Glutamatergic neuron (in vitro differentiated cells): Measurements from ENCODE around the gene HSPA12A. TPM values are rescaled to one million over a fixed set of nuclear protein-coding genes. Genes with fewer than 3 reads are reported as not detected.

Experiments used
- DNase-seq: peaks from one replicate; pipeline ENCODE4 v3.0.0; 2022
- H3K27ac Mint-ChIP-seq: one replicate; pipeline ENCODE4 v1.8.0; 2020; ENCODE audit warnings: mild to moderate bottlenecking, mixed read lengths, inconsistent platforms; ENCODE audit not compliant: unreplicated experiment
- H3K27me3 Mint-ChIP-seq: one replicate; pipeline ENCODE4 v1.8.0; 2020; ENCODE audit warnings: mild to moderate bottlenecking, moderate library complexity, mixed read lengths, inconsistent platforms; ENCODE audit not compliant: unreplicated experiment
- H3K36me3 Mint-ChIP-seq: one replicate; pipeline ENCODE4 v1.8.0; 2020; ENCODE audit warnings: mild to moderate bottlenecking, mixed read lengths, inconsistent platforms; ENCODE audit not compliant: unreplicated experiment
- H3K4me1 Mint-ChIP-seq: one replicate; pipeline ENCODE4 v1.8.0; 2020; ENCODE audit warnings: mild to moderate bottlenecking, low read depth, mixed read lengths, inconsistent platforms; ENCODE audit not compliant: unreplicated experiment
- H3K4me3 Mint-ChIP-seq: one replicate; pipeline ENCODE4 v1.8.0; 2020; ENCODE audit warnings: mild to moderate bottlenecking, mixed read lengths, inconsistent platforms; ENCODE audit not compliant: unreplicated experiment
- H3K9me3 Mint-ChIP-seq: one replicate; pipeline ENCODE4 v1.8.0; 2020; ENCODE audit warnings: mild to moderate bottlenecking, moderate library complexity, mixed read lengths, inconsistent platforms; ENCODE audit not compliant: unreplicated experiment
- total RNA-seq: library from RNA; stranded (reverse); fragmentation: NEBNext Ultra II Directional; extraction: Animal tissue kit (Norgen Biotek cat#: 25700); gene quantifications from one replicate; pipeline ENCODE4 v1.2.1, GENCODE V29; 2021; ENCODE audit not compliant: unreplicated experiment
- TF ChIP-seq, protein P1 (sequence below): fragments of 200-600 bp; sonication (generic); IDR thresholded peaks from one replicate; pipeline ENCODE4 v1.5.0; 2021; ENCODE audit not compliant: partially characterized antibody, unreplicated experiment

The HSPA12A gene
- total RNA-seq, 1 donor from 2014 or later = 75.0 TPM

DNA sequence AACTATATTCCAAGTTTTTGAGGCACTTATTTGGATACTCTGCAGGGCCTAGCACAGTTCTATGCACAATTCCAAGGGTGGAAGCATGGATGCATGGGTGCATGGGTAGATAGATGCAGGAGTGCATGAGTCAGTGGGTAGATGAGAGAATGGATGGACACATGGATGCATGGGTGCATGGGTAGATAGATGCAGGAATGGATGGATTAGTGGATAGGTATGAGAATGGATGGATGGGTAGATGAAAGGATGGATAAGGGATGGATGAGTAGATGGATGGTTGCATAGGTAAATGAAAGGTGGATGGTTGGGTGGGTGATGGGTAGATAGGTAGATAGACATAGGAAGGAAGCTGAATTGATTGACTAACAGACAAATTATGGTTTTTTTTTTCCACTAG lies 106.0 kb downstream of the HSPA12A start:
- no peaks in the 10 kb centered on the region for H3K27me3 Mint-ChIP-seq
- H3K9me3 Mint-ChIP-seq = peaks cover 3% of the 10 kb centered on the region
- H3K27ac Mint-ChIP-seq = no peak overlapping the region
- DNase-seq = no peak
- no peaks in the 10 kb centered on the region for H3K36me3 Mint-ChIP-seq
- H3K4me1 Mint-ChIP-seq = no peaks in the 10 kb centered on the region
- no peak overlapping the region for H3K4me3 Mint-ChIP-seq
- TF ChIP-seq, protein P1, sequence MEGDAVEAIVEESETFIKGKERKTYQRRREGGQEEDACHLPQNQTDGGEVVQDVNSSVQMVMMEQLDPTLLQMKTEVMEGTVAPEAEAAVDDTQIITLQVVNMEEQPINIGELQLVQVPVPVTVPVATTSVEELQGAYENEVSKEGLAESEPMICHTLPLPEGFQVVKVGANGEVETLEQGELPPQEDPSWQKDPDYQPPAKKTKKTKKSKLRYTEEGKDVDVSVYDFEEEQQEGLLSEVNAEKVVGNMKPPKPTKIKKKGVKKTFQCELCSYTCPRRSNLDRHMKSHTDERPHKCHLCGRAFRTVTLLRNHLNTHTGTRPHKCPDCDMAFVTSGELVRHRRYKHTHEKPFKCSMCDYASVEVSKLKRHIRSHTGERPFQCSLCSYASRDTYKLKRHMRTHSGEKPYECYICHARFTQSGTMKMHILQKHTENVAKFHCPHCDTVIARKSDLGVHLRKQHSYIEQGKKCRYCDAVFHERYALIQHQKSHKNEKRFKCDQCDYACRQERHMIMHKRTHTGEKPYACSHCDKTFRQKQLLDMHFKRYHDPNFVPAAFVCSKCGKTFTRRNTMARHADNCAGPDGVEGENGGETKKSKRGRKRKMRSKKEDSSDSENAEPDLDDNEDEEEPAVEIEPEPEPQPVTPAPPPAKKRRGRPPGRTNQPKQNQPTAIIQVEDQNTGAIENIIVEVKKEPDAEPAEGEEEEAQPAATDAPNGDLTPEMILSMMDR = no peak

DNA sequence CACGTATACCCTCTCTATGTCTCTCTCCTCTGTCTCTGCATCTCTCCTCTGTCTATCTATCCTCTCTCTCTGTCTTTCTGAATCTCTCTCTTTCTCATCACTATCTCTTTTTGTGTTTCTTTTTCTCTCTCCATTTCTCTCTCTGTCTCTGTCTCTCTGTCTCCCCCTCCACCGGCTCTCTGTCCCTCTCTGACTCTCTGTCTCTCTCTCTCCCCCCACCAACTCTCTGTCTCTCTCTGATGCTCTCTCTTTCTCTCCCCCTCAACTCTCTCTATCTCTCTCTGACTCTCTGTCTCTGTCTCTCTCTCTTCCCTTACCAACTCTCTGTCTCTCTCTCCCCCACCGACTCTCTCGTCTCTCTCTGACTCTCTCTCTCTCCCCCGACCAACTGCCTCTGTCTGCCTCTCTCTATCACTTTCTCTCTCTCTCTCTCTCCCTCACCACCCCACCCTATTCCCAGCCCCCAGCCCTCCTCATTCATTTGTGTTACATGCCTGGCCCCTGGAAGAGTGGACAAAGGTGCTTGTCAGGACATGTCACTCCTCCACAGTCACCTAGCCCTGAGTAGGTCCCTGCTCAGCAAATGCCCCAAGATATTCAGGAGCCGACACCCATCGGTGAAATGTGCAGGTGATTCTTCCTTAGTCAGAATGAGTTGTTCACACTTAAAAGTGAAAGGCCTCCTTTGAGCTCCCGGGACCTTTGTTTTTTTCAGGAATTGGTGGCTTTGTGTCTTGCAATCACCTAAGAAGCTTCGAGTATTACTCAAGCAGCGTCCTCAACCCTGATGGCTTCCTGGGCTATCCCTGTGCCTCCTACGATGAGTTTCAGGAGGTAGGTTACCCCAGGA lies 108.0 kb downstream of the HSPA12A start:
- no peak overlapping the region for H3K4me3 Mint-ChIP-seq
- no peak for DNase-seq
- H3K27me3 Mint-ChIP-seq = no peaks in the 10 kb centered on the region
- H3K4me1 Mint-ChIP-seq = no peaks in the 10 kb centered on the region
- H3K36me3 Mint-ChIP-seq = no peaks in the 10 kb centered on the region
- TF ChIP-seq, protein P1 = no peak
- H3K27ac Mint-ChIP-seq = no peak overlapping the region
- no peaks in the 10 kb centered on the region for H3K9me3 Mint-ChIP-seq

DNA sequence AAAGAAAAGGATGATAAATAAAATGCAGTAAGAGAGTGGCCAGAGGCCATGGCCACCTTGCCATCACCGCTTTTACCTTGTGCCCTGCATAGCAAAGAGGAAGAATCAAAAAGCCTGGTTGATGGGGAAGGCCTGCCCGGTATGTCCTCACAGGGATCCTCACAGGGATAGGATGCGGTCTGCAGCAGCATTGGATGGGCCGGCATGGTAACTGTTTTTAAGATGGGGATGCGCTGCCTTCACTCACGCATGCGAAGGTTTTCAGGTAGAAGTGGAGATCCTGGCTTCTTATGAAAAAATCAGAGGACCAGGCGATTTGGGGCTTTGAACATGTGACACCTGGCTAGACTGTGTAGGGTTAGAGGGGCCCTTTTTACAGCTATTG lies 109.2 kb downstream of the HSPA12A start:
- no peaks in the 10 kb centered on the region for H3K36me3 Mint-ChIP-seq
- TF ChIP-seq, protein P1 = no peak
- DNase-seq = no peak
- H3K27ac Mint-ChIP-seq = no peak overlapping the region
- no peak overlapping the region for H3K4me3 Mint-ChIP-seq
- no peaks in the 10 kb centered on the region for H3K9me3 Mint-ChIP-seq
- no peaks in the 10 kb centered on the region for H3K4me1 Mint-ChIP-seq
- no peaks in the 10 kb centered on the region for H3K27me3 Mint-ChIP-seq

DNA sequence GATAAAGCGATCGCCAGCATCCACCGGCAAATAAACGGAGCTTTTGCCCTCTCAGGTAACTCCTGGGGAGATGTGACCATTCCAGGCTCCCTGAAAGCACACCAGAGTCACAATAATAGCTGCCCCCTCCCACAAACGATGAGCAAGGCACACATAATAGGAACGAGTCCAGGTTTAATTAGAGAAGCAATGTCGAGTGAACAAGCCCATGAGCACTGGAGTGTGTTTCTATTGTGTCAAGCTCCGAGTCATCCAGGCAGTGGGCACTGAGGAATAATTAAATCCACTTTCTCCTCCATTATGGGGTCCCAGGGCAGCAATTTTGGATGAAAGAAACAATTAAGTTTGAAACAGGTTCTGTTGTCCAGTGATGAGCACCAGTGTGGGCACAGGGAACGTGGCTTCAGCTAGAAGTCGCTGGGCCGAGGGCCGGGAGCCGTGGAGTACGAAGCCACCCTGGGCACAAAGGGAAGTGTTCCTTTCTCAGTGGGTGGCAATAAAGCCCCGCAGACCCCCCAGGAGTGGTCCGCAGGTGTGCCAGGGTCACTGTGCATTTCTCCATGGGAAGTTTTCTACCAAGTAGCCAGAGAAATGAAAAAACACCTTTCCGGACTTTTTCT lies 109.7 kb downstream of the HSPA12A start:
- DNase-seq = no peak
- no peaks in the 10 kb centered on the region for H3K9me3 Mint-ChIP-seq
- no peaks in the 10 kb centered on the region for H3K4me1 Mint-ChIP-seq
- H3K4me3 Mint-ChIP-seq = no peak overlapping the region
- TF ChIP-seq, protein P1 = no peak
- H3K27ac Mint-ChIP-seq = no peak overlapping the region
- H3K27me3 Mint-ChIP-seq = no peaks in the 10 kb centered on the region
- H3K36me3 Mint-ChIP-seq = no peaks in the 10 kb centered on the region

DNA sequence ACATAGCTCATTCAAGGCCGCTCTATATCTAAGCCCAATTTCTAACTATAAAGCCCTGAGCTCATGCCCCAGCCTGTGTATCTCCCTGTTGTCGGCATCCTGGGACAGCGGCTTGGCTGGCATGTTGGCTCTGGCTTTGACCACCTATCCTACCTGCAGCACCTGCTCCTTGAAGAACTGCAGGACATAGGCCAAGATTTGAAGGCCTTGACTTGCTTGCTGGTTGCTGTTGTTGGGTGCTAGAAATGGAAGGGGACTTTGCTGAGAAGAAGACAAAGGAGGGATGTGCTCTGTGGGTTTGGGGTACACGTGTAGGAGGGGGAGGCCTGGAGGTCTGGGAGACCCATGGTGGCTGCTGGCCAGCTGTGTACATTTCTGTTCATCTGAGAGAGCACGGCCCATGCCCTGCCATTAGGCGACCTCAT lies 110.5 kb downstream of the HSPA12A start:
- Mint-ChIP-seq H3K4me1 (no peaks in the 10 kb centered on the region), H3K27ac (no peak overlapping the region), H3K27me3 (no peaks in the 10 kb centered on the region), H3K36me3 (no peaks in the 10 kb centered on the region), H3K9me3 (no peaks in the 10 kb centered on the region), H3K4me3 (no peak overlapping the region)
- DNase-seq = no peak
- TF ChIP-seq, protein P1 = no peak
